GM18907 (cell line): Measurements from ENCODE around the gene PIK3R5.

Experiments used
- ATAC-seq: cut with Tn5 transposase; IDR thresholded peaks from one replicate; pipeline ENCODE4 v1.9.1; 2021; ENCODE audit warnings: mild to moderate bottlenecking, moderate library complexity; ENCODE audit not compliant: unreplicated experiment

PIK3R5 gene, protein sequence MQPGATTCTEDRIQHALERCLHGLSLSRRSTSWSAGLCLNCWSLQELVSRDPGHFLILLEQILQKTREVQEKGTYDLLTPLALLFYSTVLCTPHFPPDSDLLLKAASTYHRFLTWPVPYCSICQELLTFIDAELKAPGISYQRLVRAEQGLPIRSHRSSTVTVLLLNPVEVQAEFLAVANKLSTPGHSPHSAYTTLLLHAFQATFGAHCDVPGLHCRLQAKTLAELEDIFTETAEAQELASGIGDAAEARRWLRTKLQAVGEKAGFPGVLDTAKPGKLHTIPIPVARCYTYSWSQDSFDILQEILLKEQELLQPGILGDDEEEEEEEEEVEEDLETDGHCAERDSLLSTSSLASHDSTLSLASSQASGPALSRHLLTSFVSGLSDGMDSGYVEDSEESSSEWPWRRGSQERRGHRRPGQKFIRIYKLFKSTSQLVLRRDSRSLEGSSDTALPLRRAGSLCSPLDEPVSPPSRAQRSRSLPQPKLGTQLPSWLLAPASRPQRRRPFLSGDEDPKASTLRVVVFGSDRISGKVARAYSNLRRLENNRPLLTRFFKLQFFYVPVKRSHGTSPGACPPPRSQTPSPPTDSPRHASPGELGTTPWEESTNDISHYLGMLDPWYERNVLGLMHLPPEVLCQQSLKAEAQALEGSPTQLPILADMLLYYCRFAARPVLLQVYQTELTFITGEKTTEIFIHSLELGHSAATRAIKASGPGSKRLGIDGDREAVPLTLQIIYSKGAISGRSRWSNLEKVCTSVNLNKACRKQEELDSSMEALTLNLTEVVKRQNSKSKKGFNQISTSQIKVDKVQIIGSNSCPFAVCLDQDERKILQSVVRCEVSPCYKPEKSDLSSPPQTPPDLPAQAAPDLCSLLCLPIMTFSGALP

DNA sequence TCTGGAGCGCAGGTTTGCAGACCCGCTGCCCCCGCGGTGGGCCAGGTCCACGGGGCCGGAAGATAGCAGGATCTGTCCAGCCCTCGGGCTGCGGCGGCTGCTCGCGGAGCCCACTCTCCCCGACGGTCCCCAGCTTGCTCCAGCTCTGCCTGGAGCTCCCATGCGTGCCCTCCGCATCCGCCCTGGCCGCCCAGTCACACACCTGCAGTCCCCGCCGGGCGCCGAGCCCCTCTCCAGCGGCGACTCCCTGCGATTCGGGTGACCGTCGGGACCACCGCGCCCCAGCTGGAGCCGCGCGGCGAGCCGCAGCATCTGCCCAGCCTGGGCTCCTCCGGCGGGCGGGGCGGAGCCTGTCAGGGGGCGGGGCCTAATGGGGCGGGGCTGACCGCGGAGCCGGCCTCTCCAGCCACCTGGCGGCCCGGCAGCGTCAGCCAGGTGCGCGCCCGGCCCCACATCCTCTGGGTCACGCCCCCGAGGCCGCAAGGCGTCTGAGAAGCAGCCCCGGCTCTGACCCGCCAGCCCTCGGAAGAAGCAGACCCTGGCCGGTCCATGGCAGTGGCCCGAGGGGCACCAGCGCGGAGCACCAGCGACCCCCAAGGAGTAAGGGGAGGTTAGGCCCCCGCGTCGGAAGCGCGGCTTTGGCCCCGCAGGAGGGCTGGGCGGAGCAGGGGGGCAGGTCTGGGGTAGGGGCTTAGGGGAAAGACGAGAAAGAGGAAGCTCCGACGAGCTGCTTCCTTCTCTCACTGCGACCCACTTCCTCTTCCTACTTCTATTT is at the start of gene PIK3R5:
TSS of gene PIK3R5 (minus strand) at position 314 of the 775 bp plus-strand sequence. CDS start 54,213 bp downstream, outside the sequence.
- peak; percentile 64 for ATAC-seq

DNA sequence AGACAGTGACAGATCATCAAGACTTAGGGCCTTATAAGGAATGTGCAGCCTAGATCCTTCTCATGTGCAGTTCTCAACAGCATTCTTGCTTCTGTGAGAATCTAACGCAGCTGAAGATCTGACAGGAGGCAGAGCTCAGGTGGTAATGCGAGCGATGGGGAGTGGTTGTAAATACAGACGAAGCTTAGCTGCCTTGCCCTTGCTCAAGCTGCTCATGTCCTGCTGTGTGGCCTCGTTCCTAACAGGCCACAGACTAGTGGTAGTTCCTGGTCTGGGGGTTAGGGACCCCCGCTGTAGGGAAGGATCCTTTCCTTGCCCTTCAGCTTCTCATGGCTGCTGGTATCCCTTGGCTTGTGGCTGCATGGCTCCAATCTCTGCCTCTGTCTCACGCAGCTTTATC is 45.5 kb upstream of the PIK3R5 start:
- ATAC-seq: no peak

DNA sequence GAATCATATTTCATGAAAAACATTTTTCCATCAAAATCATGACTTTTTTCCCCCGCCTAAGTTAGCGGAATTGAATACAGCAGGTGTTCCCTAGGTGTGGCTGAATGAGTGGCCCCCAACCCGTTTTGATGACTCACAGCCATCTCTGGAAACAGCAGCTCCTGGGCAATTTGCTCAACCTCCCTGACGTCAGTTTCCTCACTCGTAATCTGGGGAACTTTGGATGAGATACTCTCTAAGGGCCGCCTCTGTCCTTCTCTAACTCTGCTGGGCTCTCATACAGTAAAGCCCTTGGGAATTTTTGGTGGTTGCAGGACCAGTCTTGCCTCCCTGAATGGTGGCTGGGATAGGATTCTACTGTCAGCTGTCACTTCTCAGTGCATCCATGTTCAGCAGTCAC is 44.2 kb upstream of the PIK3R5 start:
- no peak for ATAC-seq

DNA sequence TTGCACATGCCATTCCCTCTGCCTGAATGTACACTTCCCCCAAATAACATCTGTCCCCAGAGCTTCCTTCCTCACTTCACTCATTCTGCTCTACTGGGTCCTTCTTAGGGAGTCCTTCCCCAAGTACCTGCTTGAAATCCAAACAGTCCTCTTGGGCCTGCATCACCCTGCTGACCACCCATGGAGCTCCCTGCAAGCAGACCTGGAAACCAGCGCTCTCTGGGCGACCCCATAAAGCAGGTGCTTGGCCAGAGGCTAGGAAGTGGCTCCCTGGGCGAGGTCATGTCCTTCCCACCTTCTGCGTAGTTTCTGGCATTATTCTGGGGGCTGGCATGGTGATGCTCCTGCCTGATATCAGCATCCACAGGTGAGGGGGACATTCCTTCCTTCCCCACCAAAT is 43.6 kb upstream of the PIK3R5 start:
- ATAC-seq: no peak

DNA sequence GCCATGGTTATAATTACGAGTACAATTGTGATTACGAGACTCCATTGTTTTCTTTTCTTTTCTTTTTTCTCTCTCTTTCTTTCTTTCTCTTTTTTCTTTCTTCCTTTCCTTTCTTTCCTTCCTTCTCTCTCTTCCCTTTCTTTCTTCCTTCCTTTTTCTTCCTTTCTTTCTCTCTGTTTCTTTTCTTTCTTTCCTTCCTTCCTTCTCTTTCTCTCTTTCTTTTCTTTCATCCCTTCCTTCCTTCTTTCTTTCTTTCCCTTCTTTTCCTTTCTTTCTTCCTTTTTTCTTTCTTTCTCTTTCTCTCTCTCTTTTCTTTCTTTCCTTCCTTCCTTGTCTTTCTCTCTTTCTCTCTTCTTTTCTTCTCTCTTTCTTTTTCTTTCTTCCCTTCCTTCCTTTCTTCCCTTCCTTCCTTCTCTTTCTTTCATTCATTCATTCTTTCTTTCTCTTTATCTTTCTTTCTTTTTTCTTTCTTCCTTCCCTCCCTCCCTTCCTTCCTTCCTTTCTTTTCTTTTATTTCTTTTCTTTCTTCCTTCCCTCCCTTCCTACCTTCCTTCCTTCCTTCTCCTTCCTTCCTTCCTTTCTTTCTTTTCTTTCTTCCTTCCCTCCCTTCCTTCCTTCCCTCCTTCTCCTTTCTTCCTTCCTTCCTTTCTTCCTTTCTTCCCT is 41.7 kb upstream of the PIK3R5 start:
- ATAC-seq: no peak

DNA sequence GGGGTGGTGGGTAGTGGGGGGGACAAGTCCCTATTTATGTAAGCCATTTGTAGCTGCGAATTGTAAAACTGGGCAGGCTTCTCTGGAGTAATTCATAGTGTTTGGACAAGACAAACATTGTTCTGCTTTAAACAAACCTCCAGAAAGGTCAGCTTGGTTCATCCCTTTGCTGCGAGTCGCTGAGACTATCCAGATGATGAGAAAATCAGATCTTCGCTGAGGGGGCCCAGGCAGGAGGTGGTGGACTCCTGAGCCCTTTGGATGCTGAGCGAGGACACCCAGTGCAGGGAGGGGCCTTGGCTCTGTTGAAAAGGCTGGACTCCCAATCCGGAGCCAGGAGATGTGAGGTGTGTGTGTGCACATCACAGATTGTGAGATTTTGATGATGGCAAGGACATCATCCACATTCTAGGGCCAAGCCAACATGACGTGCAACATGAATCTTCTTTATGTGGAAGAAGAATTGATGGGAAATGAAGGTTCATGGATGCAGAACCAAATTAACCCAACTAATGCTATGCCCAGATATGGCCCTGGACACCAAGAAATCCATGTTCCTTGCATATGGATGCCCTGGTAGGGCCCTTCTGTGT is 40.8 kb upstream of the PIK3R5 start:
- ATAC-seq: no peak

DNA sequence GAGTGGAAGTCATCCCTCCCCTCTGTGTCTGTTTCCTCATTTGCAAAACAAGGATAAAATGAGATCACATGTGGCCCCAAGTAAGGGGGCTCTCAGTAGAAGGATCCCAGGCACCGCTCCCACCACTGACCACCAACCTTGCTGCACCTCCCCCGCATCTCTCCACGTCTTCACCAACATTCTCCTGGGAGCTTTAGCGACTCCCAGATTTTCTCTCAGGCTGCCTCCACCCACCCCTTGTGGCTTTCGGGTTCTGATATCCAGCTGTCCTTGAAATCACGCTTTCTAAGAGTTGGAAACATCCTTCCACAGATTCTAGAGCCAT is 39.4 kb upstream of the PIK3R5 start:
- no peak for ATAC-seq

DNA sequence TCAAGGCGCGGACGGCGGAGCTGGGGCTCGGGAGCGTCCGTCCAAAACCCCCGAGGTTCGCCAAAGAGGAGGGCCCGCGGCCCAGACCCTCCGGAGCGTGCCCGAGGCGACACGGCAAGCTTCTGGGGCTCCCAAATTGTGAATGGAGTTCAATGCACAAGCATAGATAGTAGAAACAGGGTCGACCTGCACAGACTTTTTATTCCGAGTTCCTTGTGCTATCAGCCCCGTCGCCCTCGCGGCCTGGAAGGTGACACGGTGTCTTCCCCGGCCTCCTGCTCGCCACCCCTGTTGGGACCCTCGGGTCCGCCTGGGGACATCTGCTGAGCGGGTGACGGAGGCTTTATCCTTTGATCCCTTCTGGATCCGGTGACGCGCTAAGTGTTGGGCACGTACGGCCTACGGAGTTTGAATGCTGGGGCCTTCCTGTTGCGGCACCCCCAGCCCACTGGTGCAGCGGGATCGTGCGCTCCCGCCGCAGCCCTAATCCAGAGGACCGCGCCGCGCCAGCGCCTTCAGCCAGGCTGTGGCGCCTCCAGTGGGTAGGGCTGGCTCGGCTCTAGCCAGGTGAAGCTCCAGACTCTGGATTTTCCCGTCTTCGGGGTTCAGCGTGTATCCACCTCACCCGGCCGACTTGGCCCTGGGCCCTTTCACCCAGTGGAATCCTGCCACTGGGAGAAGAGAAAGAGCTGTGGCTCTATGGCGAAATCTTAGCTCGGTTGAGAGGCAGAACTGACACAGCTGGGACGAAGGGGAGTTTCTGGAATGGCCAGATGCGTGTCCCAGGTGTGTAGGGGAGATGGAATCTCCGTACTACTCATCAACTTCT is 38.8 kb upstream of the PIK3R5 start:
- no peak for ATAC-seq

DNA sequence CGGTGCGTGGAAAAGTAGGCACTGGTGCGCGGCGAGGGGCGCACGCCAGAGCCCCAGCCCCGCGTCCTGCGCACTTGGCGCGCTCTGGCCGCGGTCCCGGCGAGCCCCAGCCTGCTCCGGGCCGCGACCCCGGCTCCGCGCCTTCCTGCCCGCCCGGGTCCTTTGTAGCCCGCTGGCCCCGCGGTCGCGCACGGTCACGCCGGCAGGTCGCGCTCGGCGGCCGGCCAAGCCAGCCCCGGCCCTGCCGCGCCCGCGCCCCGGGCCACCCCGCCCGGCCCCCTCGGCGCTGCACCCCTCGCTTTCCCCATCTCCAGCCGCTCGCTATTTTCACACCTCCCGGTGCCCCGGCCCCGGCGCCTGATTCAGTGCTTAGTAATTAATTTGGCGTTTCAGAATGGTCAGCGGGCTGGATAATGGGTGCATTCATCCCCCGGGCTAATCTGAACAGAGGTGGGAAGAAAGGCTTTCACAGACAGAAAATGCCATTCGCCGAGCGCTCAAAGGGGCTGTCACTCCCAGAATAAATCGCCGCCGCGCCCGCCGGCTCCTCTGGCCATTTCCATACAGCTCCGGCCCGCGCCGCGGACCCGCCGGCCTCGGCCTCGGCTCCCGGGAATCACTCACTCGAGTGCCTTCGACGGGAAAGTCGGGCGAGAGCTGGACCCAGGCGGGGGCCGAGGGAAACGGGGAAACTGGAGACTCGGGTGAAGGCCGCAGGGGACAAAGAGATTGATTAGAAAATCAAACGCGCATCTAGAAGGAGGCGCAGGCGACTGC is 38.0 kb upstream of the PIK3R5 start:
- ATAC-seq: no peak

DNA sequence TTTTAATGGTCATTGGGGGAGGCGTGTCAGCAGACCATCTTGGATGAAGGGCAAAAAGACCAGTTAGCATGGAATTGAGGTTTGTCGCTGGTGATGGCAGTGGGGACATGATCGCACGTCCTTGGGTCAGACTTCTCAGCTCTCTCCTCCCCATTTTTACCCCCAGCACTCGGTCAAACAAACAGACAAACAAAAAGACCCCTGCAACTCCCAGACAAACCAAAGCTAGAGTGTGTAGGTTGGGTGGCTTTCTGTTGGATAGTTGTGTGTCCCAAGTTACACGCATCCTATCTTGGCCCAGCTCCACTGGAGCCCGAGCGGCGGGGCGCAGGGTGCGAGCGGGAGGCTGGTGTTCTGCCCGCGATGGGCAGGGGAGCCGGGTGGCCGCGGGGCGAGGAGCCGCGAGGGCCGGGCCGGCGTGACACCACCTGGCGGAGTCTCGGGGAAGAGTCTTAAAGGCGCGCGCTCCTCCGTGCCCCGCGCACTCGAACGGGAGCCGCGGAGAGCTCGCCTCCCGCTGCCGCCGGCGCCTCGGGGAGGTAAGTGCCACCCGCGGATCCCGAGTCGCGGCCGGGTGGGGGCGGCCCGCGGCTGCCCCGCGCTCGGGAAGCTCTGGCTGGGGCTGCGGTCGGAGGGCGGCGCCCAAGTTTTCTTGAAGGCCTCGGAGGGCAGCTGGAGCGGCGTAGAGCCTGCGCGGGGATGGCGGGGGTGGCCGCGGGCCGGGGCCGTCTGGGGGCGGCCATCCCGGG is 37.3 kb upstream of the PIK3R5 start:
- no peak for ATAC-seq

DNA sequence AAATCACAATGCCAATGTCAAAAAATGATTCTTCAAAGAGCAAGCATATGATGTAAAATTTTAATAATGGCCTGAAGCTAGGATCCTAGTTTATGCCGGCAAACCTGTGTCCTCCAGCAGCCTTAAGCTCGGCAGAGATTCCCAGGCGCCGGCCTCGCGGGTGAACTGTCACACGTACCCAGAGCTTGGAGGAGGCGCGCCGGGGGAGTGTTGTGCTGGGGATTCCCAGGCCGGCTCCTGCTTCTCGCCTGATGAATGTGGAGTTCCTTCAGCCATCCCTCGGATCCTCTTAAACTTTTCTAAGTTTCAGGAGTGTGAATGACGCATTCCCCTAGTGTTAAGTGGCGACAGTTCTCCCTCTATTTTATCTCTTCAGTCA is 36.7 kb upstream of the PIK3R5 start:
- no peak for ATAC-seq

DNA sequence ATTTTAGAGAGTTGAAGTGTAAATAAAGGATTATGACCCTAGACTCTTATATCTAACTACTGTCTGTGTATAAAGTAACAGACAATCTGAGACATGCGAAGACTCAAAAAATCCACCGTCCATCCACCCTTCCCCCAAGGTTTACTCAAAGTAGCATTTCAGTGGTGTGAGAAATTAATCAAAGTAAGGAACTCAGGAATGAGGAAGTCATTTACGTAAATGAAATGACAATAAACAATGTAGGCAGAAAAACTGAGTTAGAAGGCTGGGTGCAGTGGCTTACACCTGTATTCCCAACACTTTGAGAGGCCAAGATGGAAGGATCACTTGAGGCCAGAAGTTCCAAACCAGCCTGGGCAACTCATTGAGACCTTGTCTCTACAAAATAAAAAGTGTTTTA is 36.1 kb upstream of the PIK3R5 start:
- ATAC-seq: no peak

DNA sequence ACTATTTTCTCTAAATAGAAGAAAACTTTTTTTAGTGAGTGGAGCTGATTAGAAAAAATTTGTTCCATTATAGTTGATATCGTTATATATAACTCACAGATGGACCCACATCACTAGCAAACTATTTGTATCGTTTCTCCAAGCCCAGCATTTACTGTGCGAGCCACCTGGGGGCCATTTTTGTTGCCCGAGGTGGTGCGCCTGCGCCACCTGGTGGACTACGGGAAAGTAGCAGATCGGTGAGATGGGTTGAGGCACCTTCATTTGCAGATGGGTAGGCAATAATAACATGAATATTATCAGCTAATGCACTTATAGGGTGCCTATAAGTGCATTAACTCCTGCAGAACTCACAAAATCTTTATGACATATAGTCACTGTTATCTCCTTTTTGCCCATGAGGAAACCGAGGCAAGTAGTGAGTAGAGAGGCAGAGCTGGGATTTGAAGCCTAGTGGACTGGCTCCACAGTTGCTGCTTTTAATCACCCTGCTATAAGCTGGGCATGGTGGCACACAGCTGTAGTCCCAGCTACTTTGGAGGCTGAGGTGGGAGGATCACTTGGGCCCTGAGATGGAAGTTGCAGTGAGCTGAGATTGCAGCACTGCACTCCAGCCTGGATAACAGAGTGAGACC is 32.6 kb upstream of the PIK3R5 start:
- ATAC-seq: no peak

DNA sequence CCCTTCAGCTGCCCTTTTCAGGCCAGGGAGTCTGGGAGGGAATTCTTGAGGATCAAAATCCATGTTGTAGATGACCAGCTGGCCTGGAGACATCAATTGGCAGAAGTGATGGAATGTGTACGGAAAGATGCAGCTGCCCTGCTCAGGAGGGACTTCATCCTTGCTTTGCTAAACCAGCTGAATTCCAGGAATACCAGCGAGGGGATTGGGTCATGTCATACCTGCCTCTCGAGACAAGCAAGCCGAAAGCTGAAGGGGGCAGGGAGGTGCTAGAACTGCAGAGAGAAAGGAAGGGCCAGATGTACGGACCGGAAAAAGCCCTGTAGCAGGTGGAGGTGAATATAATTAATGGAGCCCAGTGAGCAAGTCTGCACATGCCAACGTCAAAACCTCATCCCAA is 30.2 kb upstream of the PIK3R5 start:
- ATAC-seq: no peak

DNA sequence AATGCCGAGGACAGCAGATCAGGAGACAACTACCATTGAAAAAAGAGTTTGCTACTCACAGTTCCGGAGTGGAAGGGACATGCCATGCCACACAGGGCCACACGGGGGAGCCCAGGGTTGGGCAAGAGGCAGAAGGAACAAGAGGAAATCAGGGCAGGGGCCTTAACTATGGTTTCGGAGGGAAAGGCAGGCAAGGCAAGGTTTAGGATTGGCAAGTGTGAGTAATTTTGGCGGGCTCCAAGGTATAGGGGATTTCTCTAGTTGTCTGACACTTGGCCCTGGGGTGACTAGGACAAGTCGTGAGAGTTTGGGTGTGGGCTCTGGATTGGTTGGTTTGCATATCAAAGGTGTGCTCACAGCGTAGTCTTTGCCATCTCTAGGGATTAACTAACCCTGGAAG is 28.8 kb upstream of the PIK3R5 start:
- no peak for ATAC-seq

DNA sequence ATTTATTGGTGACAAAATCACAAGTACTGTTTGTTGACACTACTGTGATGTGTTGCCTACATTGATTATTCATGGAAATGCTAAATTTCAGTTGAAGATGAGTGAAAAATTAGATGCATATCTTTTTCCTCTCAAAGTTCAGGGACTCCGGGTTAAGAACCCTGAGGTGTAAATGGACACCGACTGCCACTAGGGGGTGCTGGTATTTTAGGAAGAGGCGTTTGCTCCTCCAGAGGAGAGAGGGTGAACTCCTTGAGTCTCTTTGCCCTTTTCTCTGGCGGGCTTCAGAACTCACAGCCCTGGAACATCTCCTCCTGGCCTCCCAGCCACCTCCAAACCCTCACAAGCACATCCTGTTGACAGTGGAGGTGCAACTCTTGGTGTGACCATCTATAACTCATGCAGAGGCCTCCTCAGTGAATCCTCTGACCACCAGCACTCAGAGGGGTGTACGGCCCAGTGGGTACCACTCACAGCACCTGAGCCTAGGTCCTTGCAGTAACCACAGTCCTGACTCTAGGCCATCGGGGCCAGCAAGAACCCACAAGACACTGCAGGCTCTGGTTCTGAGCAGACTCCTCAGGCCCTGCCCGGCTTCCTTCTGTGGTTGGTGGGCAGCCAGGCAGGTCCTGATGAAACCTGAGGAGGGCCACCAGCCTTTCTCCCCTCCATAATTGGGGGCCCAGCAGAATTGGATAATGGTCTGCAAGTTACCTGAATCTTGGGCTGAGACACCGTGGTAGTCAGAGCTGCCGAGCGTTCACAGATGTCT is 26.2 kb upstream of the PIK3R5 start:
- no peak for ATAC-seq
